Measurements from ENCODE around the gene SUPT16H.

DNA sequence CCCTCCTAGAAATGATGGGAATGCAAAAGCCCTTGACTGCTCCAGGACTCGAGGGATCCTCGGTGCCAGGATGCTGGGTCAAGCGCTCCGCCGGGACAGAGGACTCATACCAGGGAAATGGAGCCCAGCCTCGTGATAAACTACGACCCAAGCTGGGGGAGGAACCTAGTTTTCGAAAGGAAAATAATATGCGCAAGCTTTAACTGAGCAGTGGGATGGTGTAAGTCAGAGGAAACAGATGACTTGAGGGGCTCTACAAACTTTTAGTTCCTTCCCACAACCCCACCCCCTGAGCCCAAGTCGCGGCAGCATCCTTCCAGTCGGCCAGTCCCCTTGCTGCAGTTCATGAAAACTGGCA is 654 bp upstream of the SUPT16H start:
- TF ChIP-seq POLR2A (IDR thresholded peaks at IDR 0.05; ENCODE audit: control extremely low read depth in 1 of 2, low read depth in 2 of 2, low read length in 2 of 2), result no peak
- TF ChIP-seq, protein P1, sequence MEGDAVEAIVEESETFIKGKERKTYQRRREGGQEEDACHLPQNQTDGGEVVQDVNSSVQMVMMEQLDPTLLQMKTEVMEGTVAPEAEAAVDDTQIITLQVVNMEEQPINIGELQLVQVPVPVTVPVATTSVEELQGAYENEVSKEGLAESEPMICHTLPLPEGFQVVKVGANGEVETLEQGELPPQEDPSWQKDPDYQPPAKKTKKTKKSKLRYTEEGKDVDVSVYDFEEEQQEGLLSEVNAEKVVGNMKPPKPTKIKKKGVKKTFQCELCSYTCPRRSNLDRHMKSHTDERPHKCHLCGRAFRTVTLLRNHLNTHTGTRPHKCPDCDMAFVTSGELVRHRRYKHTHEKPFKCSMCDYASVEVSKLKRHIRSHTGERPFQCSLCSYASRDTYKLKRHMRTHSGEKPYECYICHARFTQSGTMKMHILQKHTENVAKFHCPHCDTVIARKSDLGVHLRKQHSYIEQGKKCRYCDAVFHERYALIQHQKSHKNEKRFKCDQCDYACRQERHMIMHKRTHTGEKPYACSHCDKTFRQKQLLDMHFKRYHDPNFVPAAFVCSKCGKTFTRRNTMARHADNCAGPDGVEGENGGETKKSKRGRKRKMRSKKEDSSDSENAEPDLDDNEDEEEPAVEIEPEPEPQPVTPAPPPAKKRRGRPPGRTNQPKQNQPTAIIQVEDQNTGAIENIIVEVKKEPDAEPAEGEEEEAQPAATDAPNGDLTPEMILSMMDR (IDR thresholded peaks at IDR 0.05; ENCODE audit: control extremely low read depth in 1 of 3, insufficient read depth in 1 of 3, low read depth in 1 of 3, low read length in 3 of 3), result no peak
- no peak for TF ChIP-seq YY1 (IDR thresholded peaks at IDR 0.05; ENCODE audit: low read depth, low read length)
- TF ChIP-seq BACH1 (IDR thresholded peaks at IDR 0.05; ENCODE audit: low read length), result no peak
